ENCODE data around the gene DNMBP.

DNA sequence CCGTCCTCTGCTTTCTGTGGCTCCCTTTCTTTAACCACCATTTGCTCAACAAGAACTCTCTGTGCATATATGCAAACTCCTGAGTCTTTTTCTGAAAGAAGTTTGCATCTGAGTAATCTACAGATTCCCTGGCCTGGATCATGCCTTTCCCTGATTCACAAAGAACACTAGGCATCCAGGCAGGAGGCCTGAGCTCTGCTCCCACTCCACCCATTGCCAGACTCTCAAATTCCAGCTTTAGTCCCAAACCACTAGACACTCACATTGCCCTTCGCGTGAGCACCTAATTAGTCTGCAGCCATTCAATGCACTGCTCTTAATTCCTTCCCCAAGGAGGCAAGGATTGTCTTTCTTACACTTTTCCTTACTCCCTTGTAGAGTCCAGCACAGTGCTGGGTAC lies 166.4 kb downstream of the DNMBP start:
- TF ChIP-seq GATA2 (IDR thresholded peaks at IDR 0.05; ENCODE audit: low read depth, low read length) (no peak), GATA3 (IDR thresholded peaks at IDR 0.05; ENCODE audit: low read depth, low read length) (no peak)

Data from SH-SY5Y (cell line).